Stimulated activated CD8-positive, alpha-beta memory T cell treated with anti-CD3 and anti-CD28 coated beads, Interleukin-7, amount 100 ng/mL, for 24 hours (primary cell): ENCODE measurements around the gene LNX1.

Source experiments
- DNase-seq: peaks from one replicate; pipeline ENCODE4 v3.0.0-alpha.2; 2020; ENCODE audit warnings: low read depth

LNX1 gene

GRCh38 chr4:53532521-53532920, 58.8 kb downstream of the LNX1 start:
- no peak for DNase-seq

- no peak for DNase-seq
Measured at GRCh38 chr4:53531585-53532224, 59.6 kb downstream of the LNX1 start.

GRCh38 chr4:53529025-53529424, 62.3 kb downstream of the LNX1 start:
- no peak for DNase-seq

GRCh38 chr4:53527930-53528329, 63.4 kb downstream of the LNX1 start:
- no peak for DNase-seq

GRCh38 chr4:53527326-53527725, 64.0 kb downstream of the LNX1 start:
- no peak for DNase-seq

- no peak for DNase-seq
Measured at GRCh38 chr4:53522334-53522733, 69.0 kb downstream of the LNX1 start.

- DNase-seq = no peak
Measured at GRCh38 chr4:53520116-53520515, 71.2 kb downstream of the LNX1 start.

- no peak for DNase-seq
Measured at GRCh38 chr4:53518807-53519206, 72.5 kb downstream of the LNX1 start.

GRCh38 chr4:53515076-53515475, 76.2 kb downstream of the LNX1 start:
- DNase-seq = no peak

GRCh38 chr4:53514509-53514908, 76.8 kb downstream of the LNX1 start:
- DNase-seq = no peak

- no peak for DNase-seq
Measured at GRCh38 chr4:53512608-53513007, 78.7 kb downstream of the LNX1 start.

GRCh38 chr4:53511014-53511413, 80.3 kb downstream of the LNX1 start:
- DNase-seq = no peak

GRCh38 chr4:53510321-53510720, 81.0 kb downstream of the LNX1 start:
- DNase-seq = no peak

GRCh38 chr4:53508446-53508845, 82.8 kb downstream of the LNX1 start:
- DNase-seq = no peak

- DNase-seq = no peak
Measured at GRCh38 chr4:53507671-53508286, 83.5 kb downstream of the LNX1 start.

GRCh38 chr4:53507058-53507457, 84.2 kb downstream of the LNX1 start:
- no peak for DNase-seq

GRCh38 chr4:53505947-53506346, 85.3 kb downstream of the LNX1 start:
- DNase-seq = no peak

GRCh38 chr4:53502094-53502493, 89.2 kb downstream of the LNX1 start:
- DNase-seq = no peak

- no peak for DNase-seq
Measured at GRCh38 chr4:53501561-53501960, 89.7 kb downstream of the LNX1 start.

GRCh38 chr4:53500546-53500945, 90.7 kb downstream of the LNX1 start:
- no peak for DNase-seq

- DNase-seq = no peak
Measured at GRCh38 chr4:53499791-53500190, 91.5 kb downstream of the LNX1 start.

GRCh38 chr4:53498706-53499105, 92.6 kb downstream of the LNX1 start:
- no peak for DNase-seq

- DNase-seq = no peak
Measured at GRCh38 chr4:53497487-53498244, 93.6 kb downstream of the LNX1 start.
